SW 1271 (cell line): ENCODE results near the gene JSRP1.

Experiments
- DNase-seq, 2 experiments: peaks; one replicate each; lab custom pipeline; 2025; lab: John Stamatoyannopoulos, UW

JSRP1 gene

GRCh38 chr19:2246801-2247361 lies 9.3 kb downstream of the JSRP1 start:
- peak in 1 of 2 experiments; percentile 32 for DNase-seq

GRCh38 chr19:2246014-2246620 lies 10.1 kb downstream of the JSRP1 start:
- no peak for DNase-seq

DNA sequence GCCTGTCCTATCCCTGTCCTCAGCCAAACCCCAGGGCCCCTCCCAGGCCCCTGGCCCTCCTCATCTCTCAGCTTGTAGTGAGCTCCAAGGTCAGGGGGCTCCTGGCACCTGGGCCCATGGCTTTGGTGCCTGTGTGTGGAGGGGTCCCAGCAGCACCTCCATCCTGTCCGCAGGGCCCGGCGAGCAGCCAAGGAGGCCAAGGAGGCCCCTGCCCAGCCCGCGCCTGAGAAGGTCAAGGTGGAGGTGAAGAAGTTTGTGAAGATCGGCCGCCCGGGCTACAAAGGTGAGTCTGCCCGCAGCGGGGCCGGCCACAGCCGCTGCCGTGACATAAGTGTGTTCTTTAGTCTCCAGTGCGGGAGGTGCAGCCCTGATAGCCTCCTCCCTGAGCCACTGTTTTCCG lies 10.9 kb downstream of the JSRP1 start:
- DNase-seq: no peak

DNA sequence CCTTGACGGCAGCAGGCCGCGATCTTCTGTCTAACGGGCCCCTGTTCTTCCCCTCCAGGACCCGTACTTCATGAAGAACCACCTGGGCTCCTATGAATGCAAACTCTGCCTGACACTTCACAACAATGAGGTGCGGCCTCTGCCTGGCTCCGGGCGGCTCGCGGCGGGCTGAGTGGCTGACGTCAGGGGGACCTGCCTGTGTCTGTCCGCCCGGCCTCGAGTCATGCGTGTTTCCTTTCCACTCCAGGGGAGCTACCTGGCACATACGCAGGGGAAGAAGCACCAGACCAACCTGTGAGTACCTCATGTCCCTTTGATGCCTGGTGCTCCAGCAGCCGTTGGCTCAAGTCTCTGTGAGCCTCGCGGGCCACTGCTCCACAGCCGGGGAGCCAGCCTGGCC lies 11.7 kb downstream of the JSRP1 start:
- no peak for DNase-seq

- no peak for DNase-seq
These were observed 12.1 kb downstream of the JSRP1 start for GRCh38 chr19:2244125-2244411.

- no peak for DNase-seq
These were observed 12.7 kb downstream of the JSRP1 start for GRCh38 chr19:2243274-2244124.

DNA sequence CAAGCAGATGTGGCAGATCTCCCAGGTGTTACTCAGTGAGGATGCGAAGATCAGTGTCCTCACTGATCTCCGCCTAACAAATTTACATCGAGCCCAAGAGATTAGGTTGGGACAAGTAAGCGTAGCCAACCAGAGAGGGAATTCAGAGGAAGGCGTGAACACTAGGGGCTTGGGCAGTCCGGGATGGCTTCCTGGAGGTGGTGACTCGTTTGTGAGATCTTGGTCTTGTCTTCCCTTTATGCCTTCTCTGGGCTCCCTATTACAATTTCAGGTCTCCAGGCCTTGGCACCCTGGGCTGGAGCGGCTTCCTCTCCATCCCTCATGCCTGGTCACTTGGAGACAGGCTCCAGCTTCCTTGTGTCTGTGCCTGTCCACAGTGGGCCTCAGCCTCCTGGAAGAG lies 13.4 kb downstream of the JSRP1 start:
- no peak for DNase-seq

GRCh38 chr19:2242092-2242537 lies 14.1 kb downstream of the JSRP1 start:
- no peak for DNase-seq

- no peak for DNase-seq
These were observed 15.1 kb downstream of the JSRP1 start for GRCh38 chr19:2240881-2241760.

DNA sequence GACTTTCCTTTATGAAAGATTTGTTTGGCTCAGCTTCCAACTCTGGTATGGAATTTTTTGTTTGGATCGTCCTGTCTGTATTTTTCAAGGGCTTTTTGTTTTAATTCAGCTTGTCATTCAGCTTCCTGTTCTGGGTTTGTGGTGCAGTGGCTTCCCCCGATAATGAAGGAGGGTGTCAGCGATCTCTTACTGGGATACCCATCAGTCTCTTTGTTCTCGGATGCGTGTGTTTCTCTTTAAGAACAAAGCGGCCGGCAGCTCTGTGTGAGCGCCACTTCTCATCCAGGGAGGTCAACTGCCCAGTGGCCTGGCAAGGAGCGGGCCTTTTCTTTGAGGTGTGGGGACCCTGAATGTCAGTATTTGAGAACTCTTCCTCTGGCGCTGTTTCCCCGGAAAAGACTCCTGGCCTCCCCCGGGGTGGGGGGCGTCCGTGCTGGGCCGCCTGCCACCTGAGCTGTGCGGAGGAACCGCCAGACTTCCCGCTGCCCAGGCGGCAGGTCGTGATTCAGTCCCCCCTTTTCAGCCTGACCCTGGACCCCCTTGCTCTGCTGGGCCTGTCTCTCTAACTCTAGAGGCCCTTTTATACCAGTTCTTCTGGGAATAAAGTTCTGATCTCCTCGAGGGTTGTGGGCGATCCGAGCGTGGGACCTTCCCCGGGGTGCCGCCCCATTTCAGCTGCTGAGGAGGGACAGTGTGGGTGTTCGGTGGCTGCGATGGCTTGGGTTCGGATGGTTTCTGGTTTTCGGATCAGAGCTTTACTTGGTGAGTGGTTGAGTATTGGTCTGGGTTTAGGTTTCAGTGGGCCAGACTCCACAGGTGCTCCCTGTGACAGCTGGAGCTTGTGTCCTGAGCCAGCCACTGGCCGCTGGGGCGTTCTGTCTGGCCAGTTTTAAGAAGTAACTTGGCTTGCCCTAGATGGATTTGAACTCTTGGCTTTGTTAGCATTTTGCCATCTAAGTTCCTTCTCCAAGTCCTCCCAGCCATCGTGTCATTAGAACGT lies 16.1 kb downstream of the JSRP1 start:
- no peak for DNase-seq

DNA sequence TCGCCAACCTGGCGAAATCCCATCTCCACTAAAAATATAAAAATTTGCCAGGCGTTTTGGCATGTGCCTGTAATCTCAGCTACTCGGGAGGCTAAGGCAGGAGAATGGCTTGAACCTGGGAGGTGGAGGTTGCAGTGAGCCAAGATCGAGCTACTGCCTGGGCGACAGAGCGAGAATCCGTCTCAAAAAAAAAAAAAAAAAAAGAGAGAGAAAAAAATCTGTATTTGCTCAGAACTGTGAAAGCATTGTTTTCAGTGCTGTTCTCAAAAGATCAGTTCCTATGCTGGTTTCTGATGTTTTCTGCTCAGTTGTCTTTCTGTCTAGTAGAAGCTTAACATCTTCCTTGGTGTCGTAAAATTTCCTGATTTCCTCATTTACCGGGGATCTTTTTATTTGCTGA lies 17.0 kb downstream of the JSRP1 start:
- DNase-seq: no peak

DNA sequence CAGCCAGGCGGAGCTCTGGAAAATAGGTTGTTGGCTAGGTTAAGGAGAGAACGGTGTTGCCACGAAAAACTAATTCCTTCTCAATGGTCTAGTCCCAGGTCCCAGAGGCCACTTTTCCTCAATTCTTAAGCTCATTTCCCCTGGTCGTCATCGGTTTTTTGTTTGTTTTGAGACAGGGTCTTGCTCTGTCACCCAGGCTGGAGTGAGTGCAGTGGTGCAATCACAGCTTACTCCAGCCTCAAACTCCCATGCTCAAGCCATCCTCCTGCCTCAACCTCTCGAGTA lies 18.4 kb downstream of the JSRP1 start:
- DNase-seq: no peak

GRCh38 chr19:2237051-2237868 lies 19.0 kb downstream of the JSRP1 start:
- DNase-seq: no peak

DNA sequence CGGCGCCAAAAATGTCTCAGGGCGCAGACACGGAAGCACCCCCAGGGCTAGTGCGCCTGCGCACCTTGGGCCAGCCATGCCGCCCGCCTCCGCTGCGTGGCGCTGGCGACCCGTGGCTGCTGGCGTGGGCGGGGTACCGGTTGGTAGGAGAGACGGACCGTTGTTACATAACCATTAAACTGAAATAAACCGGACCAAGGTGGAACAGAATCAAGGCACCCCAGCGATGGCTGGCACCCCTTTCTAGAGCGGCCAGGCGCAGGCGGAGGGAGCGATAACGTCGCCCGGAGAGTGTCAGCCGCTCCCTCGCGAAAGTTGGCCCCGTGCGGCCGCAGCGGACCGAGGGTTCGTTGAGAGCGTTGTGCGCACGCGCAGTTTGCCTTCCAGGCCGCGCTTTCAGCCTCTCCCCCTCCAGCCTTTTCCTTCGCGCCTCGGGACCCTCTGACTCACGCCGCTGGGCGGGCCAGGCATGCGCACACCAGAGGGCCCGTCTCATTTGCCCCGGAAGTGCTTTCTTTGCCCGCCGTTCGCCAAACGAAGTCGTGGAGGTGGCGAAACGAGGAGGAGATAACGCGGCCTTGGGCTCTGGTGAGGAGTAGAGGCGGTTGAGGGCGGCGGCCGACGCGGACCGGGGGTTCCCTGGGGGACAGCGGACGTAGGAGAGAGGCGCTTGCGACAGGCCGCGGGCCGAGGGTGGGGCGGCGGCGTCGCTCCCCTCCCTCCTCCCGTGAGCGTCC lies 19.7 kb downstream of the JSRP1 start, which contains the start of the genes PLEKHJ1 and SF3A2:
Gene PLEKHJ1 (minus strand): TSS at position 16 of the 737 bp plus-strand sequence. CDS start 81 bp downstream, outside the sequence.
Gene SF3A2 (plus strand): TSS at position 511 of the 737 bp plus-strand sequence. CDS start 6,595 bp downstream, outside the sequence.
- DNase-seq: peak; percentile 79 to 96

- no peak for DNase-seq
These were observed 20.2 kb downstream of the JSRP1 start for GRCh38 chr19:2236064-2236313.

DNA sequence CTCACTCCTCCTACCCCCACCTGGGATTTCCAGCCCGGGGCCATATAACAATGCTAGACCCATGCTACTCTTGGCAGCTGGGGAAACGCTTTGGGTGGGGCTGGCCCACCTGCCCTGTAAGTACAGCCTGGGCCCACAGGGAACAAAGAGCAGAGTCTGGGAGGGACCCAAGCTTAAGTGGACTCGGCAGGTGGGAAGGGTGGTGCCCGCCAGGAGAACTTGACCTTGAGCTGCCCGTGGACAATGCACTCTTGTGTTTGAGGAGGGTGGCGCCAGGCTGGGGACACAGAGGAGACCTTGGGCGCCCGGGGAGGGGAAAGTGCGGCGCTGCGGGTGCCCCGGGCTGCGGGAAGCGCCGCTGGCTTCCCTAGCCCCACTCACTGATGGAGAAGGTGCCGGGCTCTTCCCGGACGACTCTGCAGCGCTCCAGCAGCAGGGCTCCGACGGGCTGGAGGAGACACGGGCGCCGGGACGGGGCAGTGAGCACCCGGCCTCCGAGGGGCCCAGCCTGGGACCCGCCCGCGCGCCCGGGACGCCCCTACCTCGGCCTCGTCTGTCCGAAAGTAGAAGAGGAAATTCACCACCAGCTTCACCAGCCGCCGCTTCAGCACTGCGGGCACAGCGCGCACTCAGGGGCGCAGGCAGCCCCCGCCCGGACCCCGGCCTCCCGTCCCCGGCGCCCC lies 20.7 kb downstream of the JSRP1 start:
- no peak for DNase-seq

- peak in 1 of 2 experiments; percentile 21 for DNase-seq
These were observed 21.2 kb downstream of the JSRP1 start for GRCh38 chr19:2234996-2235380.

DNA sequence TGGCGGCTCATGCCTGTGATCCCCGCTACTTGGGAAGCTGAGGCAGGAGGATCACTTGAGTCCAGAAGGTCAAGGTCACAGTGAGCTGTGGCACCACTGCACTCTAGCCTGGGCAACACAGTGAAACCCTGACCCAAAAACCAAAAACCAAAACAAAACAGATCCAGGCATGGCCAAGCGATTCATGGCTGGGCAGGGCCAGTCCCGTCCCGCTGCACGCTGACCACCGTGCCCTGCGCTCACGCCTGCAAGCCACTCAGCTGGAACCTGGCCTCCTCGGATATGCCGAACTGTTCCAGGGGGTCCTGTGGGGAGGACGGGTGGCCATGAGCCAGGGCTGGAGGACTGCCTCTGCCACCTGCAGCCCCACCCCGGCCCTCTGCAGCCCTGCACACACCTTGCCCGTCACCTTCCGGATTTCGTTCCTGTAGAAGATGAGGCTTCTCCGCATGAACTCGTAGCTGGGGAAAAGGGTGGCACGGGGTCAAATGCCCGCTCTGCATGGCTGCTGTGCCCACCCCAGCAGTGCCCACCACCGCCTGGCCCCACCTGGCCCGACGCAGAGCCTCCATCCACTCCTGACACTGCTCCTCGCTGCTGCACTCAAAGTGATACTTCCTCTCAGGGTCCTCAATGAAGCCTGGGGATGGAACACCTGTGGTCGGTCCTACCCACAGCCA lies 22.5 kb downstream of the JSRP1 start:
- no peak for DNase-seq
